Stimulated activated CD8-positive, alpha-beta memory T cell treated with anti-CD3 and anti-CD28 coated beads, Interleukin-4, amount 100 ng/mL, for 48 hours (primary cell): Measurements from ENCODE around the gene MROH9.
"Not testable (repeated sequence)": the region's sequence is repeated elsewhere in the genome, so short reads cannot be mapped to it uniquely, and the experiment has no call there.

Experiments
- DNase-seq: peaks from one replicate; pipeline ENCODE4 v3.0.0-alpha.2; 2020

Gene MROH9

GRCh38 chr1:170935231-170935630 is at the start of gene MROH9:
MROH9 (plus strand) TSS chr1:170935534; CDS start chr1:170945557, 10,023 bp downstream.
- DNase-seq: no peak

DNA sequence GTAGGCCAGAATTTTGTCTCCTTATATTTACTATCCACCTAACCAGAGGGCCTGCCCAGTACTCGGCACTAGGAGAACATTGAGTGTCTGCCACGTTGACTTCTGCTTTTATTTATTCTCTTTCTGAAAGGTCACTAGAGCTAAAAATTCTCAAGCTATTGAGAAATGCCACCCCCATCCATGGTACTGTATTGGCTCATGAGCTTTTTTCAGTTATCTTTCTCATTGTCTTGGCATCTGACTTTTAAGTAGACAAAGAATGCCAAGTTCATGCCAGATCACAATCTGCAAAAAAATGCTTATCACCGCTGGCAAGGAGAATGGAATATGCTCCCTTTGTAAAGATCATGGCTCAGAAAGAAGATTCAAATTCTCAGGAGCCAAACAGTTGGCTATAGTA is 49.8 kb upstream of the MROH9 start:
- no peak for DNase-seq

DNA sequence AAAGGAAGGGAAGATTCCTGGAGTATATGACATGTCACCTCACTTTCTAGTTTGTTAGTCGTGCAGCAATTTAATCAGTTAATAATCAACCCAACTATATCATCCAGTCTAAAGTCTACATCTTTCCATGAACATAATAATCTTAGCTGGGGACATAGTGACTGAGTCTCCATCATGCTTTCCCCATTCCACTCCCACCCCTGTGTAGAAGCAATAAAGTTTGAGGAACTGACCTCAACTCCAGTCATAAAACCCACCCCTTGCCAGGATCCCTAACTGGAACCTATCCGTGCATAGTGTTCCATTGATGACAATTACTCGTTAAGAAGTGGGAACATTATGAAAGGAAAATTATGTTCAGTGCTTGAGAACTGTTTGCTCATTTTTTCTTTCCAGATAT is 48.9 kb upstream of the MROH9 start:
- no peak for DNase-seq

GRCh38 chr1:170887726-170888125 is 47.6 kb upstream of the MROH9 start:
- DNase-seq: no peak

DNA sequence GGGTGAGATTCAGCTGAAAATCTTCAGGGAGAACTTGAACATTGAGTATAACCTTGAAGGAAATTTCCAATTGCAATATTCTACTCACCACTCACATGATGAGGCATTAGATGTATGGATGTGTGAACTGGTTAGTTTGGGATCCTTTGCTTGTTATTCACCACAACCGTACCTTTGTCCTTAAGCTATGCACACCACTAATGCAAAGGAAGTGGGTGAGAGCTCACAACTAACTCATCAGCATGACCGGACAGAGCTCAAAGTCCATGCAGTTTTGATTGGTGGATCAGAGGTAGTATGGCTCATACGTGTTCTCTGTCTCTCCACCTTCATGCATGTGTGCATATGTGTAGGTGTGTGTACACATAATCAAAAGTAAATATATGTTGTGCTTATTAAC is 43.5 kb upstream of the MROH9 start:
- DNase-seq: no peak

GRCh38 chr1:170893655-170894297 is 41.6 kb upstream of the MROH9 start:
- DNase-seq: no peak

GRCh38 chr1:170903961-170904360 is 31.4 kb upstream of the MROH9 start:
- no peak for DNase-seq

DNA sequence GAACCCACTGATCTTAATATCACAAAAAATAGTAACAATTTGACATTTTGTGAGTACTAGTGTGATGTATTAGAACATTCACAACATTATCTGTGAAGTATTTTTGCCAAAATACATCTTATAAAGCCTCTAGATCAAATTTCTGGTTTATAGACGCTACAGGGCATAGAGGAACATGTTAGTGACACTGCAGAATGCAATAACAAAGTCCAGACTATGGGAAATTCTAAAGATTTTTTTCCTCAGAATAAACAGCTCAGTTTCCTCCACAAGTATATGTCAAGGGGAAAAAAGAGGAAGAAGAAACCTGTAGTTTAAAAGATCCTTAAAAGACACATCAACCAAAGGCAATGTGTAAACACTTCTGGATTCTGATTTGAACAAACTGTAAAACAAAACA is 26.4 kb upstream of the MROH9 start:
- DNase-seq: no peak

- DNase-seq: no peak
Measured at GRCh38 chr1:170910273-170910672, 25.1 kb upstream of the MROH9 start.

GRCh38 chr1:170917373-170917772 is 18.0 kb upstream of the MROH9 start:
- no peak for DNase-seq

DNA sequence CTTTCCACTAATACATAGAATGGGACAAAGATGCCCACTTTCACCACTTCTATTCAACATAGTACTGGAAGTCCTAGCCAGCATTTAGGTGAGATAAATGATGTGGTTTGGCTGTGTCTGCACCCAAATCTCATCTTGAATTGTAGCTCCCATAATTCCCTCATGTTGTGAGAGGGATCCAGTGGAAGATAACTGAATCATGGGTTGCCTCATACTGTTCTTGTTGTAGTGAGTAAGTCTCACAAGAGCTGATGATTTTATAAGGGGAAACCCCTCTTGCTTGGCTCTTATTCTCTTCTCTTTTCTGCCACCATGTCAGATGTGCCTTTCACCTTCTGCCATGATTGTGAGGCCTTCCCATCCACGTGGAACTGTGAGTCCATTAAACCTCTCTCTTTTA is 10.7 kb upstream of the MROH9 start:
- not testable (repeated sequence) for DNase-seq

- no peak for DNase-seq
Measured at GRCh38 chr1:170927955-170928840, 7.1 kb upstream of the MROH9 start.

DNA sequence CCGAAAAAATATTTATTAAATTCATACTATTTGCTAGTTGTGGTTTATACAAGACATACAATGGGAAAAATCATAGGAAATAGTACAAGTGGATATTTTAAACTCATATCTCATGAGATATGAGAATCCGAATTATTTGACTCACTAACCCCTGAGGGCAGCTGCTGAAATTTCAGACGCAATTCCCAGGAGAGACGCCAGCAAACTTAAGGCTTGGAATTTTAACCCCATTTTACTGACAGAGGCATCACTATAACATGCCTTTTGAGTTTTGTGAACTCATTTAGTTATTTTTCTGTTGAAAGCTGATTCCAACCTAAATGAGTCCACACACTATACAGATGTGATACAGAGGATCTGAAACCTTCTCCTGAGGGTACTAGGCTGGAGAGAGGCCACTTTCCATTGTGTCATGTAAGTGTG is 5.9 kb upstream of the MROH9 start:
- DNase-seq: no peak

- peak; percentile 27 for DNase-seq
Measured at GRCh38 chr1:170929835-170930554, 5.3 kb upstream of the MROH9 start.

GRCh38 chr1:170931650-170932049 is 3.7 kb upstream of the MROH9 start:
- no peak for DNase-seq

DNA sequence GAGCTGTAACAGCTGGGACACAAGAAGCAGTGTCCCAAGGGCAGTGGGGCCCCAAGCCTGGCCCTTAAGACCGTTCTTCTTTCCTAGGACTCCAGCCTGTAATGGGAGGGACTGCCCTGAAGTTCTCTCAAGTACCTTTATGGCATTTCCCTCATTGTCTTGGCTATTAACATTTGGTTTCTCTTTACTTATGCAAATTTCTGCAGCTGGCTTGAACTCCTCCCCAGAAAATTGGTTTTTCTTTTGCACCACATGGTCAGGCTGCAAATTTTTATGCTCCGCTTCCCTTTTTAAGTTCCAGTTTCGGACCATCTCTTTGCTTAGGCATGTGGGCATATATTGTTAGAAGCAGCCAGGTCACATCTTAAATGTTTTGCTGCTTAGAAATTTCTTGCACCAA is 3.1 kb upstream of the MROH9 start:
- no peak for DNase-seq

DNA sequence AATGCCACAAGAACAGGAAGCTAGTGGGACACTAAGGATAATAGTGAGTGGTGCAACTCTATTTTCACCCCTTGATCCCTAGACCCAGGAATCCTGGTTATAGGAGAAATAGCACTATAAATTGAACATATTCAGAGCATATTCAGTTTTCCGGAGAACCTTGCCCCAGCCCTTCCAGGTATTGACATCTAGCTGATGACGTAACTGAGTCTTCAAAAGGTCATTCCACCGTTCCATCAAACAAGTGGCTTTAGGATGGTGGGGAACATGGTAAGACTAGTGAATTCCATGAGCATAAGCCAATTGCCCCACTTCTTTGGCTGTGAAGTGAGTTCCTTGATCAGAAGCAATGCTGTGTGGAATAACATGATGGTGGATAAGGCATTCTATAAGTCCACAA is 2.9 kb downstream of the MROH9 start:
- DNase-seq: no peak

DNA sequence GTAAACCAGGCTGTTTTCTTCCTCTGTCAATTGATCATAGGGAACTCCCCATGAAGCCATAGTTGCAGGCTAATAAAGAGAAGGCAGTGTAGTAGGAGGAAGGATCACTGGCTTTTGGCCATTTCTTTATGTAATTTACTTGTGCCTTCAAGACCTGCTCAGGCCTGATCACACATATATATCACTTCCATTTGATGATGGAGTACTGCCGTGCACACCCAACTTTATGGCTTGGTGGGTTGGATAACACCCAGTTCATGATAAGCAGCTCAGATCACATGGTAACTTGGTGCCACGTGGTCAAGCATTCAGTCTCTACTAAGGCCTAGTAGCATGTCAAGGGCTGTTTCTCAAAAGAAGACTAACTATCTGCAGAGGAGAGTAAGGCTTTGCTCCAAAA is 4.1 kb downstream of the MROH9 start:
- no peak for DNase-seq

DNA sequence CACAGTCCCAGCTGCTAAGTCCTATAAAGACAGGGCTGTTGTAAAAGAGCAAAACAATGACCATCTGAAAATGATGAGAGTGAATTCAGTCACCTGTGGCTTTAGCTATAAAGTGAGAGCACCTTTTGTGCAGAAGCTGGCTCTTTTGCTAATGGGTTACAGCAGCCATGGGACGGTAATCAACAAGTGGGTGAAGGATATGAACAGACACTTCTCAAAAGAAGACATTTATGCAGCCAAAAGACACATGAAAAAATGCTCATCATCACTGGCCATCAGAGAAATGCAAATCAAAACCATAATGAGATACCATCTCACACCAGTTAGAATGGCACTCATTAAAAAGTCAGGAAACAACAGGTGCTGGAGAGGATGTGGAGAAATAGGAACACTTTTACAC is 16.4 kb downstream of the MROH9 start:
- not testable (repeated sequence) for DNase-seq

DNA sequence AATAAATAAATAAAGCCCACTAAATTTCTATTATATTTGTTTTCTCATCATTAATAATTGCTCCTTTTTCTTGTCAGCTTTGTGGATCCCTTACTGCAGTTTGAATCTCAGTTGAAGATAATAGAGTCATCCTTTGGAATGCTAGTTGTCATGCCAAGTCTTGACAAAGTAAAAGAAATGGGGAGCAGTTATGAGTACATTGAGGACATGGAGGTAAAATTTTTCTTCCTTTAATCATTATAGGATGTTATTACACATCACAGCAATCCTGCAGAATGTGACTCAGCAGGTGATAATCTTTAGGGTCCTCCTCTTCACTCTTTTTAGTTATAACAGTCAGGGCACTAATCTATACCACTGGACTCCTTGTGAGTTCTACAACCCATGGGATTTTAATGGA is 24.1 kb downstream of the MROH9 start:
- no peak for DNase-seq

DNA sequence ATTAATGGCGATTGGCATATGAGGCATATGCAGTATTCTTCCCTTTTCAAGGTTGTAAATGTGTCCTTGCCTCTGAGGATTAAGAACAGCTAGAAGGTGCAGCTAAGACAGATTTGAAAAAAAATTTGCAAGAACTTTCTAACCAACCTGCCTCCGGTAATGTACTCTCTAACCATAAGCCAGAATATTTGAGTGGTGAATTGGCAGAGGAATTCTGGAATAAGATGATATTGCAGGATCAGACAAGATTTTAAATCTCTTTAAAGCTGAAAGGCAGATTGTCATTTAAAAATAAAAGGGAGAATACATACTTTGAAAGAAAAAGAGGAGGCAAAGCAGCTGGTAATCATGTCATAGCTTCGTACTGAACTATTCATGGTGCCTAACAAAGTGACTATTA is 29.2 kb downstream of the MROH9 start:
- no peak for DNase-seq

- DNase-seq: no peak
Measured at GRCh38 chr1:170967042-170967910, 31.9 kb downstream of the MROH9 start.

DNA sequence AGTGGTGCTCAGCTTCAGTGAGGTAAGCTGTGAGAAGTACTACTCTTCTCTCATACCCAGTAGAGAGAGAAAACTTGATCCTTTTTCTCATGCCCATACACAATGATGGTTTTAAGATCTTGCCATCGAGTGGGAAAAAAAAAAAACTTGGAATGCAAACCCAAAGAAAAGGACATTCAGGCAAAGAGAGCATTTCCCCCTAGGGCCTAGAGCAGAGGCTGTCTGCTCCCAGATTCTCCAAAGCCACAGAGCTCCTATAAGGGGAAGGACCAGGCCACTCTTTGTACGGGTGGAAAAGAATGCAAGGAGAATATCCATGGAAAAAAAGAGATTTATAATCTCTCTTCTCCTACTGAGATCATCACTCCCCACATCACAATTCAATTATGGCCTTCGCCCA is 34.9 kb downstream of the MROH9 start:
- DNase-seq: no peak
